Activated T-cell treated with anti-CD3 and anti-CD28 coated beads for 48 hours (primary cell): ENCODE measurements around the gene GMEB2.
"Not testable (repeated sequence)": the region's sequence is repeated elsewhere in the genome, so short reads cannot be mapped to it uniquely, and the experiment has no call there.

Source experiments
- DNase-seq: peaks from one replicate; pipeline ENCODE4 v3.0.0-alpha.2; 2020; ENCODE audit warnings: low read depth

Gene GMEB2

GRCh38 chr20:63613863-63614594, 12.9 kb downstream of the GMEB2 start:
- not testable (repeated sequence) for DNase-seq

GRCh38 chr20:63612276-63612931, 14.5 kb downstream of the GMEB2 start:
- no peak for DNase-seq

- no peak for DNase-seq
Observed at GRCh38 chr20:63611646-63612045, 15.3 kb downstream of the GMEB2 start.

GRCh38 chr20:63610581-63611435, 16.1 kb downstream of the GMEB2 start:
- no peak for DNase-seq

- no peak for DNase-seq
Observed at GRCh38 chr20:63606686-63607085, 20.2 kb downstream of the GMEB2 start.

- no peak for DNase-seq
Observed at GRCh38 chr20:63602321-63602720, 24.6 kb downstream of the GMEB2 start.

- not testable (repeated sequence) for DNase-seq
Observed at GRCh38 chr20:63601679-63602078, 25.2 kb downstream of the GMEB2 start.

GRCh38 chr20:63599396-63600050, 27.4 kb downstream of the GMEB2 start:
- DNase-seq = no peak

GRCh38 chr20:63598479-63599395, 28.2 kb downstream of the GMEB2 start:
- no peak for DNase-seq

- DNase-seq = no peak
Observed at GRCh38 chr20:63597651-63598478, 29.0 kb downstream of the GMEB2 start.

GRCh38 chr20:63596423-63596822, 30.5 kb downstream of the GMEB2 start:
- DNase-seq = no peak

- DNase-seq = no peak
Observed at GRCh38 chr20:63595416-63596127, 31.3 kb downstream of the GMEB2 start.

GRCh38 chr20:63594043-63594561, 32.8 kb downstream of the GMEB2 start:
- no peak for DNase-seq

- no peak for DNase-seq
Observed at GRCh38 chr20:63592661-63593060, 34.2 kb downstream of the GMEB2 start.

GRCh38 chr20:63591786-63592355, 35.0 kb downstream of the GMEB2 start:
- no peak for DNase-seq

- DNase-seq = no peak
Observed at GRCh38 chr20:63591147-63591533, 35.8 kb downstream of the GMEB2 start.

- no peak for DNase-seq
Observed at GRCh38 chr20:63590218-63591146, 36.4 kb downstream of the GMEB2 start.
